Smooth muscle cell of the brain vasculature (primary cell): ENCODE measurements around the gene EEIG2.
"Not testable (repeated sequence)": the region's sequence is repeated elsewhere in the genome, so short reads cannot be mapped to it uniquely, and the experiment has no call there.

Source experiments
- DNase-seq: peaks from one replicate; pipeline ENCODE4 v3.0.0-alpha.2; 2012; ENCODE audit warnings: low read depth, low spot score

The EEIG2 gene

DNA sequence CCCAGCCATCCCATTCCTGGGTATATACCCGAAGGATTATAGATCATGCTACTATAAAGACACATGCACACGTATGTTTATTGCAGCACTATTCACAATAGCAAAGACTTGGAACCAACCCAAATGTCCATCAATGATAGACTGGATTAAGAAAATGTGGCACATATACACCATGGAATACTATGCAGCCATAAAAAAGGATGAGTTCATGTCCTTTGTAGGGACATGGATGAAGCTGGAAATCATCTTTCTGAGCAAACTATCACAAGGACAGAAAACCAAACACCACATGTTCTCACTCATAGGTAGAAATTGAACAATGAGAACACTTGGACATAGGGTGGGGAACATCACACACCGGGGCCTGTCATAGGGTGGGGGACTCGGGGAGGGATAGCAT is 12.4 kb upstream of the EEIG2 start:
- DNase-seq, result not testable (repeated sequence)

DNA sequence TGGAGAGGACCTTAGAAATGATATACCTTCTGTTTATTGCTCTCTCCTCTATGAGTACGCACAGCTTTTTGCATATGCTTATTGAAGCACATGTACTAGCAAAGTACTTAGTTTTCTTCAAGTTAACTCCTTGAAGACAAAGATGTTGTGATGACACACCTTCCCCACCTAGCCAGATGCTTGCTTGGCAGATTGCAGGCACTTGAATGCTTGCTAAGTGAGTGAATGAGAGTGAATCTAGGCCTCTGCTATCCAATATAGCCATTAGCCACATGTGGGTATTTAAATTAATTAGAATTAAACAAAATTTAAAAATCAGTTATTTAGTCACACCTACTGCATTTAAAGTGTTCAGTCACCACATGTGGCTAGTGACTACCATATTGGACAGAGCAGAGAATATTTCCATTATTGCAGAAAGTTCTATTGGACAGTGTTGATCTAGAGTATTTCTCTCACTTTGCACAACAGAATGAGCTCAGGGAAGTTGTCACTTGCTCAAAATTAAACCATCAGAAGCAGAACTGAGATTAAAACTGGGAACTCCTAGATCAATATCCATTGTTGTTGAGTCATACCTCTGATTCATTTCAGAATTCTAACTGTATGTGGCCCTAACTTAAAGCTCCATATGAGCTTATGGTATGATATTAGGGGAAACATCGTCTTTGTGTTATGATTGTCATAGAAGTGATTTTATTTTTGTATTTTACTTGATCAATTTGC is 8.6 kb upstream of the EEIG2 start:
- DNase-seq, result no peak

DNA sequence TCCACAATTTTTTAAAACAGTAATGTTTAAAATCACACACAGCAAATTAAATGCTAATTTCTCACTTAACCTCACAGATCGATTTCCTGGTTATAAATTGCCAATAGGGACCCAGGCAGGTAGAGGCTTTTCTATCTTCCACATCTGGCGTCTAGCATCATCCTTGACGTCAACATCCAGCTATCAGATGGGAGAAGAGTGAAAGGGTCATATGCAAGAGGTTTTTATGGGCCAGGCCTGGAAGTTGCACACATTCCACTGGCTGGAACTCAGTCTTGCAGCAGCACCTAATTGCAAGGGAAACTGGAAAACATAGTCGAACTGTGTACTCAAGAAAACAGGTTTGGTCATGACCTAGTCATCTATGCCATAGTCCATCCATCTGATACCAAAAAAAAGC is 6.0 kb upstream of the EEIG2 start:
- no peak for DNase-seq

DNA sequence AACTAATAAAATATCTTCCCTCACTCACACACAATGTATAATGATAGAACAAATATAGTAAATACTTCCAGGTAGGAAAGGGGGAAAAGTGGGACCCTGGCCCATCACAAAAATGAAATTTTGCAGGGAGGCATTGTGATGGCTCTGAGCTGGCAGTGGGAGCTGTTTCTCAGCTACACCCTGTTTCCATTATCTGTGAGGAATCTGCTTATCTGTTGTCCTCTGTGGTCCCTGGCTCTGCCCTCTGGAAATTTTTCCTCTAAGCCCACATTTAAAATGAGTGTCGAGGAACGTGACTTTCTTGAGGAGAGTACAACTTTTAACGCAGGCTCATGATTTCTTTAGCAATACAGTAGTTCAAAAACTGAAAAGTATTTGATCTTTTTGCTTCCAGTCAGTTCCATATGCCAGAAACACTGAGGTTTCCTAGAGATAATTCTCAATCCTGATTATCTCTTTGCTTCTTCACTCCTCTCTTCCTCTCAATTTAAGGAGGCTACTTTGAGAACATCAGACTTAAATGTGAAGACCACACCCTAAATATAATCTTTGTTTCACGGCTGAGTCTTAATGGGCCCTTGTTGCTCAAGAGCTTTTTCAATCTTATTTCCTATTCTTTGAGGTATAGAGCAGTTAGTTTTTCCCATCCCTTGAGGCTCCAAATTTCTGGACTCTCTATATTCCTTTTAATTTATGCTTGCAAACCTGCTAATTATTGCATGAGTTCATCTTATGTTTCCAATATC is 5.0 kb upstream of the EEIG2 start:
- no peak for DNase-seq

DNA sequence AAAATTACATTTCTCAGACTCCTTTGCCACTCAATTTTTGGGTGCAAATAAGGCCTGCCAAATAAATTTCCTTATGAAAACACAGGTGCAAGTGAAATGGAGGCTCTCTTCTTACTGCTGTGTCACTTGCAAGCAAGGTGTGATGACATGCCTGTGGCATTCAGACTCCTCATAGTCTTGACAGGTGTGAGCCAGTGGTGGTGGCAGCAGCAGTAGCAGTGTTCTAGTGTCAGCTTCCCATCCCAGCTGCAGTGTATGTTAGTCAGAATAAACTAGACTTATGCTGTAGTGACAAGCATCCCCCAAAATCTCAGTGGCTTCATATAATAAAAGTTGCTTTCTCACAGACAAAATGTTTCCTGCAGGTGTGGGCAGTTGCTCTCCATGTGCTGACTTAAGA is 3.8 kb upstream of the EEIG2 start:
- DNase-seq, result no peak

DNA sequence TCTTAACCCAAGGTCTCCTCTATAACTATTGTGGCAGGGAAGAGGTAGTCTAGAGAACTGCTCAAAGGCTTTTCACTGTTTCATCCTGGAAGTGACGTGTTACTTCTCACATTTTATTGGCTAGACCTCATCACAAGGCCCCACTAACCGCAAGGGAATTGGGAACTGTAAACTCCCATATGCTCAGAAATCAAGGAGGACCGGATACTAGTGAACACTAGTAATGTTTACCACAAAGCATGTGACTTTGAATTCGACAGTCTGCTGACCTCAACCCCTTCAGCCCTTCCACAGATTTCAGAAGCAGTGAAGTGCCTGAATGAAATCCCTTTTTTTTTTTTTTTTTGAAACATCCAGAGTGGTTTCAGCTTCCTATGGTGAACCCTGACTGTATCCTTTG is 3.4 kb upstream of the EEIG2 start:
- DNase-seq, result no peak

DNA sequence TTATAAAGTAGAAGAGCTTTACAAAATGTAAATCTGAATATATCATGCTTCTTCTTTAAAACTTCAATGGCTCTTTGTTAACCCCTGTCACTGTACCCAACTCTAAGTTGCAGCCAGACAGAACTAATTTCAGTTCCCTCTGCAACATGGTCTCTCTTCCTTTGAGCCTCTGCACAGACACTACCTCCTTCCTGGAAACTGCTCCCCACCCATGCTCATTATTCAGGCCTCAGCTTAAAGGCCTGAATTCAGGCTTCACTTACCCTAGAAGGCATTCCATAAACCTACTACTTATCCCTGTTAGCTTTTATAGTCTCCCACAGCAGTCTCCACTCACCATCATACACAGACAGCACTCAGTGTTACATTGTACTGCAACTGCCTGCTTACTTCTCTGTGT is 2.6 kb upstream of the EEIG2 start:
- DNase-seq, result no peak

DNA sequence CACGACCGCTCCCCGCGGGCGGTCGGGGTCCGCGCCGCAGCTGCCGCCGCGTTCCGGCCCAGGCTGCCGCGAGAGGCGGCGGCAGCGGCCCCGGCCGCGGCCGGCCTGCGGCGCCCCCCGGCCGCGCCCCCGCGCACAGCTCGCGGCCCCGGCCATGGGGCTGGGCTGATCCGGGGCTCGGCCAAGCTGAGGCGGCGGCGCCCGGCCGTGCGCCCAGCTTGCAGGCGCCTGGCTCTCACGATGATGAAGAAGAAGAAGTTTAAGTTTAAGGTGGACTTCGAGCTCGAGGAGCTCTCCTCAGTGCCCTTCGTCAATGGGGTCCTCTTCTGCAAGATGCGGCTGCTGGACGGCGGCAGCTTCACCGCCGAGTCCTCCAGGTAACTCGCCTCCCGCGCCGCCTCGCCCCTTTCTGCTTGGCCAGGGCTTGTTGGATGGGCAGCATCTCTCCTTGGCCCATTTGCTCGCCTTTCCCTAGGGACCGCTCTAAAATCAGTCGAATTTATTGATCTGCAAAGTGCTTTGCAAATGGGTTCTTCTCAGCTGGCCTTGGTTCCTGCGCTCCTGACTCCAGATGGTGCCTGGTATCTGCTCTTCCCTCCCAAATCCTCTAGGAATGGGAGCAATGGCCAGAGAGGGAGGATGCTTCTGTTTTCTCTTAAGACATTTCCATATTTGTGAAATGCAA is 431 bp downstream of the EEIG2 start:
- DNase-seq, result no peak

DNA sequence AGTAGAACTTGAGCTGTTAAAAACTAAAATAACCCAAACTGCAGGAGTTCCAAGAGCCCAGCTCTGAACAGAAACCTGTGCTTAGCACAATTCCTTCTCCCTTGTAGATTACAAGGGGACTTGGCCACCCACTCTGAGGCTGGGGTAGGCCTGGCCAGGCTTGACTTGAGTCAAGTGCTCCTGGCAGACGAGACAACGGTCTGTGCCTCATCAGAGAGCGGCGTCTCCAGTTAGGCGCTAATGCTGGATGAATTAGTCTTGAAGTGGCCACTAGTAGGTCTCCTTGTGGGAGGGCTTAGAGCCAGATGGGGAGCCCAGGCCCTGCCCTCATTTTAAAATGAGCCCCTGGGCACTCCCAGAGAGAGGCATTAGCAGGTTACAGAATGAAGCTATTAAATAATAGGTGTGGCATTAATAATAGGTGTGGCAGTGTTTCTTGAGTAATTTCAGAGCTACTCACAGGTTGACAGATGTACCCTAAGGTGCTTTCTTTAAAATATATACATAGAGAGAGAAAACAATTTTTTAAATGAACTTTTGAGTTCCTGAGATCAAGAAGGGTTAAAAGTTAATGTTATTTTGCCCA is 1.1 kb downstream of the EEIG2 start:
- DNase-seq, result no peak

DNA sequence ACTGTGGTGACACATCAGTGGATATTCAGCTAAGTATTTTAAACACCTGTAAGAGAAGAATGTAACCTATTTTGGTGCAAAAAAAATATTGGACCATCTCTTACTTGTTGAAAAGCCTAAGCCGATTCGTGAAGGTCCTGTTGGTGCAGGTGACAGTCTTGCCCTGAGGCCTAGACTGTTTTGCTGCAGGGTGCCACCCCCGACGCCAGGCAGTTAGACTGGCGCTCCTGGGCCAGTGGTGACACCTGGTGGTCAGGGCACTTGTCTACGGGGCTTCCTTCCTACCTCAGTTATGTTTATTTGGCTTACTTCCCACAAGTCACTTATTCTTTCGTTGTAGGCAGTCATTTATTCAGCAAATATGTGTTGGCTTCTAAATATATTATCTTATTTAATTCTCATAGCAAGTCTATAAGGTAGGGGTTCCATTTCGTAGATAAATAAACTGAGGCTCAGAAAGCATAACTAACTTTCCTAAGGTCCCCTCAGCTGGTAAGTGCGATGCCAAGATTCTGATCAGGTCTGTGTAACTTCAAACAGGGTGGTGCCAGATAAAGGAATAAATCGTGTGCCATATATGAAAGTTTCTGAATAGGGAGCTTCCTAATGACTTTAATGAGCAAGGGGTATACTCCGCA is 1.9 kb downstream of the EEIG2 start:
- DNase-seq, result no peak

DNA sequence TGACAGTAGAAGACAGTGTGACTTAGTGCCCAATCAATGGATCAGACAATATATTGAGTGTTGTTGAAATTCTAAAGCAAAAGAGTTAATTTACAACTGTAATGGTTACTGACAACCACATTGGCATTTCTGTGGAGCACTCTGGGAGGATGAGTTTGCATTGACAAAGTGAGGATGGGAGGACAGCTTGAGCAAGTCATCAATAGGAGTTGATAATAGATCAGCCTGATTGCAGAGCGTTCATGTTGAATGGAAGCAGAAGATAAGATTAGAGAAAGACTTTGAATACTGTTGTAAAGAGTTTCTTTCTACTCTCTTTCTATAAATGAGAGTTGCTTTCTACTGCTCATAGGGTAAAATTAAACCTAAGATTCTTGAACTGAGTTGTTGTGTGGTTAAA is 3.9 kb downstream of the EEIG2 start:
- no peak for DNase-seq

DNA sequence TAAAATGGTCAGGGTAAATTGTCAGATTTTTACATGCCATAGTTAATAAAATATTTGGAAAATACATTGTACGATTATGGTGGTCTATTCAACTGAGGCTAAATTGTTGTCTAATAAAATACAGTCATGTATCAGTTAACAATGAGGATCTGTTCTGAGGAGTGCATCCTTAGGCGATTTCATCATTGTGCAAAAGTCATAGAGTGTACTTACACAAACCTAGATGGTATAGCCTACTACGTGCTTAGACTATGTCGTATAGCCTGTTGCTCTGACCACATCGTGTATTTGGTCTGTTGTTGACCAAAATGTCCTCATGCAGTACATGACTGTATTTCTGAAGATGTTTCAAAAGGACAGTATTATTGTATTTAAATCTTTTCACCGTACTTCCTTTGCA is 5.2 kb downstream of the EEIG2 start:
- no peak for DNase-seq

DNA sequence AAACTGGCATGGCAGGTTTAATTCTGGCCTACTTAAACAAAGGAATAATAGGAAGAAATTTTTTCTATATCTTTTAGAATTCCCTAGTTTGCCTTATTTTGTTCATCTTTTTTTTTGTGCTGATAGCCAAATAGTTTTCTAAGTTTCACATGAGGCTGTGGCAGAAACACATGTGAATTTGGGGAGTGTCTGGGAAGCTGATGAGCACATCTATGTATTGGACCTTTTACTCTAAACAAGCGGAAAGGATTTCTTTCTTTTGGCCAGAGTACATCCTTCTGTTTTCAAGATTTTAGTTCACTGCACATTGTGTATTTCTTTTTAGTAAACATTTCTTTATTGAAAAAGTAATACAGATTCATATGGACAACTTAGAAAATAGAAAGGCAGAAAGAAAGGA is 5.6 kb downstream of the EEIG2 start:
- DNase-seq, result no peak

DNA sequence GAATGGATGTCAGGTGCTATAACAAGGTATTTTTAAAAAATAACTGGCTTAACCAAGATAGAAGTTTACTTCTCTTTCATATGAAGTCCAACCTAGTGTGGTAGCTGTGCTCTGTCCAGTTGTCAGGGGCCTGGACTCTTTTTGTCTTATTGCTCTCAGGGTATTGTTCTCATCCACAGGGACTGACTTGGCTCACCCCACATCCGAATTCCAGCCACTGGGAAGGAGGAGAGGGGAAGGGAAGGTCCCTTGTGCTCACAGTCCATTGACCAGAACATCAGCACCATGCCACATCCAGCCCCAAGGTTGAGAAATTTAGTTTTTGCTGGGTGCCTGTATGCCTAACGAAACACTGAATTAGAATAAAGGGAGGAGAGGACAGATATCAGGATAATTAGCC is 8.7 kb downstream of the EEIG2 start:
- no peak for DNase-seq

DNA sequence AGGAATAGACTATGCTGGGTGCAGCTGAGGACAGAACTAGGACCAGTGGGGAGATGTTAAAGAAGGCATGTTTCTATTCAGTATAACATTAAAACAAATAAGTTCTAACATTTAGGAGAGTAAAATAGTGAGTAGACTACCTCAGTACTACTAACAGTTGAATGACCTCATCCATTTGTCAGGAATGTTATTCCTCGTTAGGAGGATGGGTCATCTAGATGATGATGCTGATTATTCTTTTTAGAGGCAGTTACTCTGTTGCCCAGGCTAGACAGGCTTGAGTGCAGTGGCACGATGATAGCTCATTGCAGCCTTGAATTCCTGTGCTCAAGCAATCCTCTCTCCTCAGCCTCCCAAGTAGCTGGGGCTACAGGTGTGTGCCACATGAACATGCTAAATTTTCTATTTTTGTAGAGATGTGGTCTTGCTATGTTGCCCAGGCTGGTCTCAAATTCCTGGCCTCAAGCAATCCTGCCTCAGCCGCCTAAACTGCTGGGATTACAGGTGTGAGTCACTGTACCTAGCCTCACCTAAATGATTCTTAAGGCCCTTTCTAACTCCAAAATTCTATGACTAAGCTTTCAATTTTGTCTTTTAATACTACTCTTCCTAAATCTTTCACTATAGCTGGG is 9.3 kb downstream of the EEIG2 start:
- DNase-seq, result no peak

DNA sequence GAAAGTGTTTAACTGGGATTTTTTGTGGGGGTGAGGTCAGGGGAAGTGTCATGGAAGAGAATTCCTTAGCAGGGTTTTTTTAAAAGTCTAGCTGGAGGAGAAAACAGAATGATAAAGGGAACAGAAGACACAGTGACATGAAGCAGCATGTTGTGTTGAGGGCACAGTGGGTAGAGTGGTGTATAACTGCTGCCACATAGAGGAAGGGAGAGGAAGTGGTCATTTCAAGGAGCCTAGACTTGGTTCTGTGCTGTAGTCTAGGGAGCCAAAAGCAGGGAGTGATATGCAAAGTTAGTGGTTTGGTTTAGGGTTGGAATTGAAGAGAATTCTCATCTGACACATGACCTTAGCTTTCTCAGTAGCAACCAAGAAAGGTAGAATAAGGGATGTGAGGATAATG is 10.2 kb downstream of the EEIG2 start:
- DNase-seq, result no peak

DNA sequence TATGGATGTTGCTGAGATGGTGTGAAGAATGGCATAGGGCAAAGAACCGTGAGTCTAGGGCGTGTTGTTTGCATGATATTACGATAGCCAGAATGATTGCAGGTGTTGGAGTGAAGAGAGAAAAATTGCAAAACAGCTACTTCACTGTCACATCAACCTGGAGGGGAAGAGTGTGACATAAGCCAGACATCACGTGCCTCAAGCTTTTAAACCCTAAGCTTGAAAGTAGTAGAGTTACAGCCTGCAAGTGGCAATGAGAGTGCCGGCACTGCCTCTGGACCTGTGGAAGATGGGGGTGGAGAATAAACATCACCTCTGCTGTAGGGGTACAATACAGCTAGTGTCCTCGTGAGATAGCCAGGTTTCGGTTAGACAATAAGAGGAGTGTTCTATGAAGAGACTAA is 11.1 kb downstream of the EEIG2 start:
- DNase-seq, result no peak

DNA sequence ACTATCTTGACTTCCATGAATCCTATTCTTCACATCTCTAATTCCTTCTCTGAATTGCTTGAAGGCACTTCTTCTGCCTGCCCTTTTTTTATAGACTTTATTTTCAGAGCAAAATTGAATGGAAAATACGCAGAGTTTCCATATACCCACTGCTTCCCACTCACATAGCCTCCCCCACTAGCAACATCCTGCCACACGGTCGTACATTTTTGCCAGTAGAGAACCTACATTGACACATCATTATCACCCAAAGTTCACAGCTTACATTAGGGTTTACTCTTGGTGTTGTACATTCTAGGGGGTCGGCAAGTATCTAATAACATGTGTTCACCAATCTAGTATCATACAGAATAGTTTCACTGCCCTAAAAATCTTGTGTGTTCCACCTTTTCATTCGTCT is 12.3 kb downstream of the EEIG2 start:
- DNase-seq, result no peak

DNA sequence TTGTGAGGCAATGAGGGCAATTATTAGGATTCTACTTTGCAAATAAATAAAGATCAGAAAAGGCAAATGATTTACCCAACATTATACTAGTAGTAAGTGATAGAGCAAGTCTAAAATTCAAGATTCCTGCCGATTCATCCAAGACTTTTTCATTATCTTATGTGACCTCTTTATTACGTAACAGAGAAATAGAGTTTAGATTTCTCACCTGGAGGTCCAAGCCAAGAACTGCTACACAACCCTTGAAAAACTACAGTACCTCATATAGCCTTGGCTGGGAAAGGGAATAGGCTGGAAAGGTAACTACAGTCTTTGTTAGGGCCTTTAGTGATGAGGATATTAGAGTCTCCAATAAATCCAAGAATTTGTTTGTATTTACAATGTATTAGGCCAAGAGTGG is 13.3 kb downstream of the EEIG2 start:
- no peak for DNase-seq

DNA sequence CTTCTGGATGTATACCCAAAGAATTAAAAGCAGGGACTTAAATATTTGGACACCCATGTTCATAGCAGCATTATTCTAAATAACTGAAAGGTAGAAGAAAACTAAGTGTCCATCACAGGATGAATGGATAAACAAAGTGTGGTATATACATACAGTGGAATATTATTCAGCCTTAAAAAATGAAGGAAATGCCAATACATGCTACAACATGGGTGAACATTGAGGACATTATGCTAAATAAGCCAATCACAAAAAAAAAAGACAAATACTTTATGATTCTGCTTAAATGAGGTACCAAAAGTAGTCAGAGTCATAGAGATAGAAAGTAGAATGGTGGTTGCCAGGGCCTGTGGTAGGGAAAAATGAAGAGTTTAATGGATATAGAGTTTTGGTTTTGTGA is 14.1 kb downstream of the EEIG2 start:
- DNase-seq, result no peak

DNA sequence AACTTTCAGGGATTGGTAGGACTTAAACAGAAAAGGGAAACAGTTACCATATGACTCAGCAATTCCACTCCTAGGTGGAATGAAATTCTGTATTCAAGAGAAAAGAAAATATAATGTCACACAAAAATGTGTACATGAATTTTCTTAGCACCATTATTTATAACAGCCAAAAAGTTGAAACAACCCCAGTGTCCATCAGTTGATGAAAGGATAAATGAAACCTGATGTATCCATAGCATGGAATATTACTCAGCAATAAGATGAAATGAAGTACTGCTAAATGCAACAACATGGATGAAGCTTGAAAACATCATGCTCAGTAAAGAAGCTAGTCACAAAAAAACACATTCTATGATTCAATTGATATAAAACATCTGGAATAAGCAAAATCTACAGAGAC is 15.5 kb downstream of the EEIG2 start:
- DNase-seq, result no peak
